Measurements from ENCODE around the gene SWSAP1.
A peak's percentile ranks its signal among the peaks of the same experiment; 100 is the strongest.

Gene SWSAP1

GRCh38 chr19:11356676-11357550 lies 17.6 kb upstream of the SWSAP1 start:
- TF ChIP-seq, protein P1, sequence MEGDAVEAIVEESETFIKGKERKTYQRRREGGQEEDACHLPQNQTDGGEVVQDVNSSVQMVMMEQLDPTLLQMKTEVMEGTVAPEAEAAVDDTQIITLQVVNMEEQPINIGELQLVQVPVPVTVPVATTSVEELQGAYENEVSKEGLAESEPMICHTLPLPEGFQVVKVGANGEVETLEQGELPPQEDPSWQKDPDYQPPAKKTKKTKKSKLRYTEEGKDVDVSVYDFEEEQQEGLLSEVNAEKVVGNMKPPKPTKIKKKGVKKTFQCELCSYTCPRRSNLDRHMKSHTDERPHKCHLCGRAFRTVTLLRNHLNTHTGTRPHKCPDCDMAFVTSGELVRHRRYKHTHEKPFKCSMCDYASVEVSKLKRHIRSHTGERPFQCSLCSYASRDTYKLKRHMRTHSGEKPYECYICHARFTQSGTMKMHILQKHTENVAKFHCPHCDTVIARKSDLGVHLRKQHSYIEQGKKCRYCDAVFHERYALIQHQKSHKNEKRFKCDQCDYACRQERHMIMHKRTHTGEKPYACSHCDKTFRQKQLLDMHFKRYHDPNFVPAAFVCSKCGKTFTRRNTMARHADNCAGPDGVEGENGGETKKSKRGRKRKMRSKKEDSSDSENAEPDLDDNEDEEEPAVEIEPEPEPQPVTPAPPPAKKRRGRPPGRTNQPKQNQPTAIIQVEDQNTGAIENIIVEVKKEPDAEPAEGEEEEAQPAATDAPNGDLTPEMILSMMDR (IDR thresholded peaks at IDR 0.05; ENCODE audit: extremely low read depth, missing control alignments): no peak

DNA sequence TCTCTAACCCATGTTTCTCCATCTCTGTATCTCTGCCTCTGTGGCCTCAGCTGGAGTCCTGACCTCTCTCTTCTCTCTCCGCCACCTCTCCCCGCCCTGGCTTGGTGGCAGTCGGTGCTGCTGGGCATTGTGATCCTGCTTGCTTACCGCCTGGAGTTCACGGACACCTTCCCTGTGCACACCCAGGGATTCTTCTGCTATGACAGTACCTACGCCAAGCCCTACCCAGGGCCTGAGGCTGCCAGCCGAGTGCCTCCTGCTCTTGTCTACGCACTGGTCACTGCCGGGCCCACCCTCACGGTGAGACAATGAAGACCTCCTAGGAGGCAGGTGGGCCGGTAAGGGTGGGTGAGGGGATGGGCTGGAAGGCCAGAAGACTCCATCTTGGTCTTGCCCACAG lies 15.0 kb upstream of the SWSAP1 start:
- no peak for DNase-seq (ENCODE audit: low spot score)
- TF ChIP-seq, protein P1 (IDR thresholded peaks at IDR 0.05; ENCODE audit: extremely low read depth, missing control alignments): no peak

More at GRCh38 chr19:11356676-11357550, 17.6 kb upstream of the SWSAP1 start:
- DNase-seq (ENCODE audit: low spot score): peak; percentile 38

DNA sequence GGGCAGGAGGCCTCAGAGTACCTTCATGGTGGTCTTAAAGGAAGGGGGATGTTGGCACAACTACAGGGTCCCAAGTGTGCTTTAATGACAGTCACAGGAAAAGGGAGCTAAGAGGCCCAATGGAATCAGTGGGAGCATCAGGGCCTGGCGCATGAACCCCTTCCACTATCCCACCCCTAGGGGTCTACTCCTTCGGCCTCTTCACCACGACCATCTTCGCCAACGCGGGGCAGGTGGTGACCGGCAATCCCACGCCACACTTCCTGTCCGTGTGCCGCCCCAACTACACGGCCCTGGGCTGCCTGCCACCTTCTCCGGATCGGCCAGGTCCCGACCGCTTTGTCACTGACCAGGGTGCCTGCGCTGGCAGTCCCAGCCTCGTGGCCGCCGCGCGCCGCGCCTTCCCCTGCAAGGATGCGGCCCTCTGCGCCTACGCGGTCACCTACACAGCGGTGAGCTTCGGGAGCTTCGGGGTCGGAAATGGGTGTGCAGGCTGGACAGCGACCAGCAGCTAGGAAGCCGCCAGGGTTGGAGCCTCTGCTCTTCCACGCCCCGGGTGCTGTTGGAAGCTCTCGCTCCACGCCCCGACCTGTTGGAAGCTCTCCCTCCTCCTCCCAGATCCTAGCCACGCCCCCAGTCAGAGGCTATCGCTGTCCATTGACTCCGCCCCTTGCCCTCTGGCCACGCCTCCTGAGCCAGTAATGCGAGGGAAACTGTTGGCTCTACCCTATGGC lies 13.3 kb upstream of the SWSAP1 start:
- DNase-seq (ENCODE audit: low spot score): no peak
- TF ChIP-seq, protein P1 (IDR thresholded peaks at IDR 0.05; ENCODE audit: extremely low read depth, missing control alignments): no peak

DNA sequence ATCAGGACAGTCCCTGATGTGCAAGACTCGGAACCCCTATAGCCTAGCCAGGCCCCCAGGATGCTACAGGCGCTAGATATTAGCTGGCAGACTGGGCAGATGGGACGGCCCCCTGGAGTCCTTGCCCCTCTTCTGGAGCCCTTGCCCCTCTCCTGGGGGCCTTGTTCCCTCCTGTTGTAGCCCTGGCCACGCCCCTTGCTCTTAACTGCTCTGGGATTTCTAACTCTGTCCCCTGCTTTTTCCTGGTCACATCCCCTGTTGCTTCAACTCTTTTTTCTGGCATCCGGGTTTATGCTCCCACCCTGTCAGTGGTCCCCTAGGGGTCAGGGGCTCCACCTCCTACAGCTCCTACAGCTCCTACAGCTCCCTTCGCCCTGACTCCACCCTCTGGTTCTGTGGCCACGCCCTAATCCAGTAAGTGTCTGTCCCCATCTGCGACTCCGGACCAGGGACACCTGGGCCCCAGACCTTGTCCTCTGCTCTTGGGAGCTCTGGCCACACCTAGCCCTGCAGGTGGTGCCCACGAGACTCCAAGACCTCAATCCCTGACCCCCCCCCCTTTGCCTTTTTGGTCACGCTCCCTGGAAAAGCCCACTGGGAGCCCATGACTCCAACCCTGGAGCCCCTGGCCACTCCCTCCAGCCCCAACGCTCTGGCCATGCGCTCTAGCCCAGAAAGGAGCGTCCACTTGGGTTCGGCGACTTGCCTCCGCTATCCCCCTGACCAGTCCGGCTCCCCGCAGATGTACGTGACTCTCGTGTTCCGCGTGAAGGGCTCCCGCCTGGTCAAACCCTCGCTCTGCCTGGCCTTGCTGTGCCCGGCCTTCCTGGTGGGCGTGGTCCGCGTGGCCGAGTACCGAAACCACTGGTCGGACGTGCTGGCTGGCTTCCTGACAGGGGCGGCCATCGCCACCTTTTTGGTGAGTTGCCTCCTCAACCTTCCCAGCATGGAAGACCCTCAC lies 12.4 kb upstream of the SWSAP1 start:
- TF ChIP-seq, protein P1 (IDR thresholded peaks at IDR 0.05; ENCODE audit: extremely low read depth, missing control alignments): no peak
- peak; percentile 36 for DNase-seq (ENCODE audit: low spot score)

- TF ChIP-seq, protein P1 (IDR thresholded peaks at IDR 0.05; ENCODE audit: extremely low read depth, missing control alignments): no peak
Measured at GRCh38 chr19:11363881-11364280, 10.6 kb upstream of the SWSAP1 start.

DNA sequence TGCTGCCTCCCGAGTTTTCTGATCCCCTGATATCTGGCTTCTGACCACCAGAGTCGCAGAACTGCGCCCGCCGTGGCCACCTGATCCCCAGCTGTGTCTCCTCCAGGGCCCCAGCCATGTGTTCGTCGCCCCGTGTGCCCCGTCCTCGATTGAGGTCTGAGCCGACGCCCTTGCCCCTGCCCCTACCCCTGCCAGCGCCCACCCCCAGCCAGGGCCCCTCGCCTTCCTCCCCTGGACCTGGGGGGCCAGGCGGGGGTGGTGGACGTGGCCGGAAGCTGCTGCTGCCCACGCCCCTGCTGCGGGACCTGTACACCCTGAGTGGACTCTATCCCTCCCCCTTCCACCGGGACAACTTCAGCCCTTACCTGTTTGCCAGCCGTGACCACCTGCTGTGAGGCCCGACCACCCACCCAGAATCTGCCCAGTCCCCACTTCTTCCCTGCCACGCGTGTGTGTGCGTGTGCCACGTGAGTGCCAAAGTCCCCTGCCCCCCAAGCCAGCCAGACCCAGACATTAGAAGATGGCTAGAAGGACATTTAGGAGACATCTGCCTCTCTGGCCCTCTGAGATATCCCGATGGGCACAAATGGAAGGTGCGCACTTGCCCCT lies 10.1 kb upstream of the SWSAP1 start:
- TF ChIP-seq, protein P1 (IDR thresholded peaks at IDR 0.05; ENCODE audit: extremely low read depth, missing control alignments): no peak
- peak; percentile 7 for DNase-seq (ENCODE audit: low spot score)

More at GRCh38 chr19:11363881-11364280, 10.6 kb upstream of the SWSAP1 start:
- no peak for DNase-seq (ENCODE audit: low spot score)

Measured in GM20000 (cell line).